HG02943 (cell line): Measurements from ENCODE around the gene HLA-DRA.

Experiments used
- ATAC-seq: cut with Tn5 transposase; IDR thresholded peaks from one replicate; pipeline ENCODE4 v1.9.1; 2021; ENCODE audit warnings: mild to moderate bottlenecking, low read depth, moderate library complexity; ENCODE audit not compliant: unreplicated experiment

The HLA-DRA gene

DNA sequence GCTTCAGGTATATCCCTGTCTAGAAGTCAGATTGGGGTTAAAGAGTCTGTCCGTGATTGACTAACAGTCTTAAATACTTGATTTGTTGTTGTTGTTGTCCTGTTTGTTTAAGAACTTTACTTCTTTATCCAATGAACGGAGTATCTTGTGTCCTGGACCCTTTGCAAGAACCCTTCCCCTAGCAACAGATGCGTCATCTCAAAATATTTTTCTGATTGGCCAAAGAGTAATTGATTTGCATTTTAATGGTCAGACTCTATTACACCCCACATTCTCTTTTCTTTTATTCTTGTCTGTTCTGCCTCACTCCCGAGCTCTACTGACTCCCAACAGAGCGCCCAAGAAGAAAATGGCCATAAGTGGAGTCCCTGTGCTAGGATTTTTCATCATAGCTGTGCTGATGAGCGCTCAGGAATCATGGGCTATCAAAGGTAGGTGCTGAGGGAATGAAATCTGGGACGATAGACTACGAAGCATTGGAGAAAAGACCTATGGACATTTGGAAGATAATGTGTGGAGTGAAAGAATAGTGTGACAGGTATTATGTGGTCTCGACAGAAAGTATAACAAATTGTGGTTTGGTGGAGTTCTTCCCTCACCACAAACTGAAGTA lies at the start of gene HLA-DRA:
Gene HLA-DRA, plus strand, starts transcription at position 286 of the 613 bp plus-strand sequence. Its CDS starts 64 bp downstream, at position 350.
- no peak for ATAC-seq

DNA sequence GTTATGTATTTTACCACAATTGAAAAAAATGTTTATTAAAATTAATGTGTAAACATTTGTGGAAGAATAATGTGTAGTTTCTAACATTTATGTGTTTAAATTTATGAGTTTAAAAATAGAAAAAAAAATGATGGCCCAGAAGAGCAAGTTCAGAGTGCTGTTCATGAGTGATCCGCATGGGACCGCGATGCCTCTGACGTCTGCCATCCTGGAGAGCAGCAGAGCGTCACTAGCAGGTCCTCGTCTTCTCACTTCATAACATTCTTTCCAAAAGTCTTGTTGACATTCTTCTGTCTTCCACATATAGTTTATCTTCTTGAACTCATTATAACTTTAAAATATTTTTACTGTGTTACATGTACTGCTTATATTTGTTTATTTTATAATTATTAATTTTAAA lies 48.2 kb upstream of the HLA-DRA start:
- ATAC-seq, result no peak

GRCh38 chr6:32393665-32394420 lies 45.8 kb upstream of the HLA-DRA start:
- no peak for ATAC-seq

DNA sequence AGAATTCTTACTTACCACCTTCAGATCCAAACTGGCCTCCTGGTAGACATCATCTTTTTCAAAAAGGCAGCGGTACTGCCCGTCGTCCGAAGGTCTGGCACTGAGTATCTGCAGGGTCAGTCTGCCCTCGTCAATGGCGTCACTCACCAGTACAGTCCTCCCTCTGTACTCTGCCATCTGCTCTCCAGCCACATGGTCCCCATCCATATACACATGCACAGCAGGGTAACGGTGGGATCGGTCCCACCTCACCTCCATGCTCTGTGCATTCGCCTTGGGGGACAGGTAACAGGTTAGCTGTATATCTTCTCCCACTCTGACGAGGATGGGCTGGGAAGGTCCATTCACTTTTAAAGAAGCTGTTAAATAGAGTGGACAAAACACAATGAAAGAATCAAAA lies 43.7 kb upstream of the HLA-DRA start:
- ATAC-seq, result no peak

DNA sequence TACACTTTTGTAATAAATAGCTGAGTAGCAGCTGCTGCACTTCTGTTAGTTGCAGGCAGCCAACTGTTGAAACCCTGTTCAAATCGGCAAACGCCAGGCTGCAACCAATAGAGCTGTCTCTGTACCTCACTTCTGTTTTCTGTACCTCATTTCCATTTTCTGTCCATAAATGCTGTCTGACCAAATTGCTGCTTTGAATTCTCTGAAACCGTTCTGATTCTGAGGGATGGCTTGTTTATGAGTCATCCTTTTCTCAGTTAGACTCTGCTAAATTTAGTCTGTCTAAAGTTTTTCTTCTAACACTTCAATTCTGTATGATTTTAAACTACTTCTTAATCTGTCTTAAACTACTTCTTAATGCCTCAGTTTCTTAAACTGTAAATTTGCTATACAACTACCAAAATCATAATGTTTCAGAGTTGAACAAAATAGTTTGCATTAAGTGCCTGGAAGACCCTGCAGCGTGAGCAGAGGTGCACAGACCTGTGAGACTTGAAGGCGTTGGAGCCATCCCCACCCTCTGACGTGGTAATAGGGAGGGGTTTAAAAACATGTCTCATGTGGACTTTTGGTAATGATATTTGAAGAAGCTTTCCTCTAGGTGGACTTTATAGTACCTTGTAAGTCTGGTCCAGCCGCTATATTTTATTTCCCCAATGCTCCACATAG lies 42.3 kb upstream of the HLA-DRA start:
- ATAC-seq, result no peak

GRCh38 chr6:32401284-32401963 lies 38.3 kb upstream of the HLA-DRA start:
- ATAC-seq, result no peak

- ATAC-seq, result no peak
Measured at GRCh38 chr6:32402812-32403211, 36.9 kb upstream of the HLA-DRA start.

GRCh38 chr6:32405656-32406055 lies 34.0 kb upstream of the HLA-DRA start:
- ATAC-seq, result no peak

- no peak for ATAC-seq
Measured at GRCh38 chr6:32406197-32406596, 33.5 kb upstream of the HLA-DRA start.

- no peak for ATAC-seq
Measured at GRCh38 chr6:32406857-32407256, 32.8 kb upstream of the HLA-DRA start, which contains the start of gene BTNL2. Gene BTNL2, minus strand, starts transcription at chr6:32407181. Its CDS starts 58 bp downstream, at chr6:32407123.

DNA sequence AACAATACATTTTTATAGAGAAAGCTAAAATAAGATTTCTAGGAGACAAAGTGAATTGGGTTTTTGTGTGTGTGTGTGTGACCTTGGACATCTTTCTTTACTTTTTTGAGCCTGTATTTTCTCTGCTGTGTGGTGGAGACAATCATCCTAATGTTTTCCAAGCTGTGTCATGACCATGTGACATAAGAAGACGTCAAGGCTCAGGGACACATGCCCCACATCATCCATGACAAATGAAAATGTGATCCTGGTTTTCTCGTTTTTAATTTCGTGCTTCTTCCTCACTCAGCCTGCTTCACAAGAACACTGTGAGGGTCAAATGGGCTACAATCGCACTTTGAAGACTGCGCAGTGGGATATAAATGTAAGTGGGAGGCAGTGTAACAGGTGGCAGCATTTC lies 28.8 kb upstream of the HLA-DRA start:
- no peak for ATAC-seq

- no peak for ATAC-seq
Measured at GRCh38 chr6:32411566-32412327, 27.9 kb upstream of the HLA-DRA start.

DNA sequence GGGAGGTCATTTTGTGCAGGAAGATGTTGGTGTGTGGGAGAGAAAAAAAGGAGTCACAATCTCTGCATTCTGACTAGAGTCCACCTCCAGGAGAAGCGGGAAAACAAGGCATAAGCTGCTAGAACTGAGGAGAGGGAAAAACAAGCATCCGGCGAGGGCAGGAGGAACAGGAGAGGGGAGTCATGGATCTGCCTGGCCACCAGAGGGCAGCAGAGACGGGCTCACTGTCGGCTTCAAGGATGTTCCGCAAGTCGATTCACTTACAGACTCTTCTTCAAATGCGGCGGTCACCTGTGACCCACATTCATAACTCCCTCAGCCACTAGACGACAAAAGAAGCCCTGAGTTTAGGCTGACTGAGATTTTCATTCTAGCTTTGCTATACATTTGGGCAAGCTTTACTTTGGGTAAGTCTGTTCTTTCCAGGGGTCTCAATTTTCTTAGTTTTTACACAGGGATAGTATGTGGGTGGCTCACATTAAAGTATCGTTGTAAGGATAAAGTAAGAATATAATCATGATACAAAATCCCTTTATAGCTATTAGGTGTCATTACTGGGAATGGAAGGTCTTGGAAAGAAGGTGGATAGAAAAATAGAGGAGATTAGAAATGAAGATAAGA lies 26.1 kb upstream of the HLA-DRA start:
- no peak for ATAC-seq

- ATAC-seq, result no peak
Measured at GRCh38 chr6:32415521-32416019, 24.1 kb upstream of the HLA-DRA start.

DNA sequence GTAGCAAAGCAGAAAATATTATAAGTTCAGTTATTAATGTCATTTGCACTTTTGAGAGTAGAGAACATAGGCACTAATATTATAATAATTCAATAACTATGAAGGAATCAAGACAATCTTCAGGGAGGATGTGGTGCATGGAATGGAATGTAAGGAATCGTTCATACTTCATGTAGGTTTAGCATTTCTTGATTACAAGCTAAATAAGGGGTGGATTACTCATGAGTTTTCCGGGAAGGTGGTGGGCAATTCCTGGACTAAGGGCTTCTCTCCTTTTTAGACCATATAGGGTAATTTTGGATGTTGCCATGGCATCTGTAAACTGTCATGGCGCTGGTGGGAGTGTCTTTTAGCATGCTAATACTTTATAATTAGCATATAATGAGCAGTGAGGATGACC lies 23.7 kb upstream of the HLA-DRA start:
- ATAC-seq, result no peak

GRCh38 chr6:32424589-32425300 lies 14.9 kb upstream of the HLA-DRA start:
- ATAC-seq, result no peak

GRCh38 chr6:32426338-32426737 lies 13.3 kb upstream of the HLA-DRA start:
- ATAC-seq, result no peak

GRCh38 chr6:32427218-32427617 lies 12.5 kb upstream of the HLA-DRA start:
- ATAC-seq, result no peak

DNA sequence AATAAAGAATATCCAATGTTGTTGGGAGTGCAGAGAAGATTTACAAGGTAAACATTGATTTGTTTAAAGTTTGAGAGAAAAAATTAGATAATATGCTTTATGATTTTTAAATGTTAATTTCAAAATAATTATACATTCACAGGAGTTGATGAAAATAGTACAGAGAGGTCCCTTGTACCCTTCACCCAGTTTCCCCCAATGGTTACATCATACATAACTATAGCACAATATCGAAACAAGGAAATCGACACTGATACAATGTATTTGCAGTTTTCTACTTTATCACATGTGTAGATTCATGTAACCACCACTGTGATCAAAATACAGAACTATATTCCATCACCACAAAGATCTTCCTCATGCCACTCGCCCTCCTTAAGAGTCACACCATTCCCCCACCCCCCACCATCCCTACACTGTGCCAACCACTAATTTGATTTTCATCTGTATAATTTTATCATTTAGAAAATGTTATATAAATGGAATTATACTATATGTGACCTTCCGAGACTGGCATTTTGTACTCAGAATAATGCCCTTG lies 11.7 kb upstream of the HLA-DRA start:
- no peak for ATAC-seq
